ENCODE measurements around the gene ANKRD29. TPM values are rescaled to one million over a fixed set of nuclear protein-coding genes. Genes with fewer than 3 reads are reported as not detected.
"Not testable (repeated sequence)": the region's sequence is repeated elsewhere in the genome, so short reads cannot be mapped to it uniquely, and the experiment has no call there.

Gene ANKRD29
- total RNA-seq, 1 donor from 2014 or later: 0.07 TPM

GRCh38 chr18:23584019-23584983 lies 78.4 kb downstream of the ANKRD29 start:
- intact Hi-C loops (cut with micrococcal nuclease): loop anchor here (10.0 kb wide), 2 partner anchors 650 to 1840 kb away; partner anchors contain the start of genes MIB1 and RBBP8

DNA sequence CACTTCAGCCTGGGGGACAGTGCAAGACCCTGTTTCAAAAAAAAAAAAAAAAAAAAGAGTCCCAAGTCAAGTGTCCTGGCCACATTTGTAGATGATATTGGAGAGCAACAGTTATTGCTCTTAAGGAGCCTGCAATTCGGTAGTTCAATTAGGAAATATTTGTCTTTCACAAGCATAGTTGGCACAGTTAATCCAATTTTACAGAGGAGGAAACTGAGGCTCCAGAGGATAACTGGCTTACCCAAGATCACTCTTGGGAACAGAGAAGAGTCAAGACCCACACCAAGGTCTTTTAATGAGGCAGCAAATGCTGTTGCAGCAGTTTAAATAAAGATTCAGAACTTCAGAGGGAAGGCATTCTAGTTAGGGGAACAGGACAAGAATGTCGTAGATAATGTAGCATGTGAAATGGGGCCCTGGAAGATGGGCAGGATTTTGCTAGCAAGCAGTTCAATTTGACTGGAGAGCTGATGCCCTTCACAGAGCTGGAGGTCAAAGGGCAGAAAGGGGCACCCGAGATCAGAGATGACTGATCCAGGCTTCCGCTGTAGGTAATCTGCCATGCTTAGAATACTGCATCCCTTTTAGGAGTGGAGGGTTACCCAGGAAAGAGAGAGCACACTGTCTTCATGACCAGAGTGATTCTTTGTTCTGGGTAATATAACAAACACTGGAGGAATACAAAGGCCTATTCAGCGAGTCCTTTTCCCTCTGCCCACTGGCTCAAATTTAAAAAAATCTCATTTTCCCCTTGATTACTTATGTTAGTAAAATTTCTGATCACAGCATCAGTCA lies 79.4 kb downstream of the ANKRD29 start:
- intact Hi-C loops (cut with micrococcal nuclease): loop anchor here (10.0 kb wide), 2 partner anchors 648 to 1838 kb away; partner anchors contain the start of genes MIB1 and RBBP8

DNA sequence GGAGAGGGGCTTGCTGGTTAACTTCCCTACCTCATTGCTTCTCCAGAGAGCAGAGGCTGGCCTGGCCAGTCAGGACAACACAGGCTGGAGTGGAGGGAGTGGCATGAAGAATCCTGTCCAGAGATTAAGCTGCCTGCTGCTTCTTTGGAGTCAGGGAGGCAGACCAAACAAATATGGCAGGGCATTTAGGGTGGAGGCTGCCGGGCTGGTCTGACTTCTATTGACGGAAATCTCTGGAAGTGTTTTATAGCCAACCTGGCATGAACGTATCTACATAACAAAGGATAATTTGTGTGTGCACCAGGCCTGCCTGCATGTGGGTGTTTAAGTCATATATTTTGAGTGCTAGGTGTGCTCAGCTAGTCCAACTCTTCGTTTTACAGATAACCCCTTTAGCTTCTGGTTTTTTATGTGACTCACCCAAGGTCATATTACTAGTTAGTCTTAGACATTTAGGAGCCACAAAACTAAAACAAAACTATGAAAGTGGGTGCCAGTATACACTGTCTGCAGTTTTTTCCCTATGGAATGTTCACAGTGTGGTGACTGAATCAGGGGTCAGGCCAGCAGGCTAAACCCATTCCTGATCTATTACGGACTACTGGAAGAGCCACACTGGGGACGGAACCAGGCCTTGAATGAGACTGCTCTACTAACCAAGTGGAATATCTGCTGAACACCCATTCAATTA lies 81.9 kb downstream of the ANKRD29 start:
- intact Hi-C loops (cut with micrococcal nuclease): loop anchor here (10.0 kb wide), 2 partner anchors 646 to 1836 kb away; partner anchors contain the start of genes MIB1 and RBBP8

DNA sequence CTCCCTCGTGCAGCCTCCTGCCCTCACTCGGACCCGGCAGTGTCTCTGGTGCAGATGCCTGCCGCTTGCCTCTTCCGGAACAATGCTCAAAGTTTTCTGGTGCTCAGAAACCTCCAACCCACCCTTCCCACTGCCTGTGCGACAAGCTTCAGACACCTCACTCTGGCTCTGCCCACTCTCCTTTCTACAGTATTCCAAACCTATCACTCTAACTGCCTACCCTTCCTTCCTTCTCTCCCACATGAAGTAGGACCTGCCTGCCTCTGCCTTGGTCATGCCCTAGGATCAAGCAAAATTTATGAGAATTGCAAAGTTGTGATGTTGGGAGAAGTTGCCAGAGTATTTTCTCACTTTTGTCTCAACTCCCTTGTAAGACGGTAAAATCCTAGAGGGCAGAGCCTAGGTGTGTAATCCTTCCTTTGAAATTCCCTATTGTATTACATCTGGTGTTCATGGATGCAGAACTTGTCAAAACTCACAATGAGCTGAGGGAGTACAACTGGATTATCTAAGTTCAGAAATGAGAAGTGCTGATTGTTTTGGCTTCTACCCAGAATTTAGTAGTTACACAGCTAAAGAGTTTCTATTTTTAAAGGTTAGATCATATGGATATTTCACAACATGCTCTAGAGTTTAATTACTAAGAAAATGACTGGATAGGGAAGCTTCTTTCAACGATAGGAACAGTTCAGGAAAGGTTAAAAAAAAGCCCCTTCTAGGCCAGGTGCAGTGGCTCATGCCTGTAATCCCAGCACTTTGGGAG lies 83.6 kb downstream of the ANKRD29 start:
- intact Hi-C loops (cut with micrococcal nuclease): no loop called here

- intact Hi-C loops (cut with micrococcal nuclease): no loop called here
Observed at GRCh38 chr18:23578067-23578701, 84.5 kb downstream of the ANKRD29 start.

- intact Hi-C loops (cut with micrococcal nuclease): not testable (repeated sequence)
Observed at GRCh38 chr18:23577521-23577920, 85.2 kb downstream of the ANKRD29 start.

DNA sequence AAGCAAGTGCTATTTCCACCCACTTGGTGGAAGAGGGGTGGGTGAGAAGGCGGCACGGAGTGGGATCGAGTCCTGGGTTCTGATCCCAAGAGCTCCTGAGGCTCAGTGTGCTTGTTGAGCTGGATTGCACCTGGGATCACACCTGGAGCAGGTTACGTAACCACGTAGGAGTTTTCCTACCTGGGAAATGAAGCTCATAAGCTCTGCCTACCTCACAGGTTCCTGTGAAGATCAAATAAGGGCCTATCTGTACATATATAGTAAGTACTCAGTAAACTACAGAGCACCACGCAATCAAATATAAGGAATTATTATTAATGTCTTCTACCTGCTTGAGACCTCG lies 87.4 kb downstream of the ANKRD29 start:
- intact Hi-C loops (cut with micrococcal nuclease): no loop called here

DNA sequence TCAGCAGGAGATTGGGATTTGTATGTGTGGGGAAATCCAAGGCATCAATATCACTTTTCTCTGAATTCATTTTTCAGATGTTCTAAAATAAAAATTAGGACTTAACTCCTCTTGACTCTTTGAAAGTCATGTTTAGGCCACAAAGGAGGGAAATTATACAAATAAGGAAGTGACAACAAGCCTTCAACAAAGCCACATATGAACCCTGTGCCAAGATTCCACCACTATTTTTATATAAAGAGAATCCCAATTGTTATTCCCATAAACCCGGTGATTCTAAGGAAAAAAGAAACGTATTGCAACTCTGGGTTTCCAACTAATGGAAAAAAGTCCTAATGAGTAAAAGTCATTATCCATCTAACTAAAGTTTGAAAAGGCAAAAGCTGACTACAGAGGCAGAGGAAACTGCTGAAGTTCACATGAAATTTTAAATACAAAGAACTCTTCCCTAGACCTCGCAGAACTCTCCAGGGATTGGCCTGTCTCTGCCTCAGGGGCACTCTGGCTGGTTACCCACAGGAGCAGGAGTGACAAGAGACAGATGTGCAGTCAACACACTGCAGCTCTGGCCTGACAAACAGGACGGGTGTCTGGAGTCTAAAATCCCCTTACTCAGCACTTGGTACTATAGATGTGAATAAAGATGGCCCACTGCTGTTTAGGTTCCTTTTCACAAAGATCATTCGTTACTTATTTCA lies 88.0 kb downstream of the ANKRD29 start:
- intact Hi-C loops (cut with micrococcal nuclease): loop anchor here (1.0 to 5.0 kb wide), 2 partner anchors 12 to 42 kb away; partner anchors contain the start of gene NPC1

DNA sequence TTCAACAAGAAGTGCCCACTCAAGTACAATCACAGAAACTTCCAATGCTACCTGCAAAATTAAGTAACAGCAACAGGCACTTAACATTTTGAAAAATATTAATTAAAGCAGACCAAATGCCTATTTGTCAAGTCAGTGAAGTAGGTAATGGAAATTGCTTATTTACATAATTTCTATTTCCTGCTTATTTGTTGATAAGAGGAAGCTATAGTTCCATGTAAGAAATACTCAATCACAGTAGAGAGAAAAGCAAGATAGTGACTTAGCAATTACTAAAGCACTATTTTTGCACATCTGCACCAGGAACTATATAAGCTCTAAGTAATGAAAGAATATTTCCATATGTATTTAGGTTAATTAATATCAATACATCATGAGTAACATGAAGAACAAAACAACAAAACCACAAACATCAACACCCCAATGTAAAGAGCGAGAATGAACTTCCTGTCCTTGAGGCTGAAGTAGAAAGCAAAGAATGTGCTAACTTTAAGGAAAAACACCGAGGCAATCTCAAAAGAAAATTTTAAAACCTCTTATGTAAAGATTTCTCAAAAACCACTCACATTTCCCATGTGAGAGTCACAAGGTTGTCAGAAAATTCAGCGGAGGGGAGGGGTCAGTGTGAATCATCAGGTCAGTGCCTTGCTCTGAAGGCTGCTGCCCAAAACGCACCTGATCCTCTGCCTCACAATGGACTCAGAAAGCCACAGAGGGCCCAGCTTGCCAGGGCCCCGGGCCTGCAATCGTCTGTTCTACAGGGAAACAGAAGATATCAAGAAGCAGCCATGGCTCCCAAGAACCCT lies 88.9 kb downstream of the ANKRD29 start:
- intact Hi-C loops (cut with micrococcal nuclease): loop anchor here (1.0 to 5.0 kb wide), 2 partner anchors 12 to 42 kb away; partner anchors contain the start of gene NPC1

DNA sequence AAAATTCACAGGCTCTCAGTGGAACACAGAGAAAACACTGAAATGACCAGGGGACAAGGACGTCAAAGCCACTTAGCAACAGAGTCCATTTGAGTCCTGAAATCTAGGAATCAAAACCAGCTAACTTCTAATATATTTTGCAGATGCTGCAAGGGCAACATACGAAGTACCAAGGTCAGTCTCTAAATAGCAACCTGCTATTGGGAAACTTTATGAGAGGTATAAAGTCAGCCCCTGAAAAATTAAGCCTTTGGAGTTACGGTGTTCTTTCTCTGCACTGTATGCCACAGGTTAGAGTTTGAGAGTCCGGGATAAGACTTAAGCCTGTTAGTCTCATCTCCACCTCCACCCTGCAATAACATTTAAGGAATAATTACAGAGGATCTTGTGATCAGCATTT lies 89.7 kb downstream of the ANKRD29 start:
- intact Hi-C loops (cut with micrococcal nuclease): loop anchor here (5.0 kb wide), 1 partner anchor 41 kb away; no protein-coding TSS in a partner anchor

GRCh38 chr18:23572570-23572969 lies 90.1 kb downstream of the ANKRD29 start:
- intact Hi-C loops (cut with micrococcal nuclease): loop anchor here (5.0 kb wide), 1 partner anchor 40 kb away; no protein-coding TSS in a partner anchor

DNA sequence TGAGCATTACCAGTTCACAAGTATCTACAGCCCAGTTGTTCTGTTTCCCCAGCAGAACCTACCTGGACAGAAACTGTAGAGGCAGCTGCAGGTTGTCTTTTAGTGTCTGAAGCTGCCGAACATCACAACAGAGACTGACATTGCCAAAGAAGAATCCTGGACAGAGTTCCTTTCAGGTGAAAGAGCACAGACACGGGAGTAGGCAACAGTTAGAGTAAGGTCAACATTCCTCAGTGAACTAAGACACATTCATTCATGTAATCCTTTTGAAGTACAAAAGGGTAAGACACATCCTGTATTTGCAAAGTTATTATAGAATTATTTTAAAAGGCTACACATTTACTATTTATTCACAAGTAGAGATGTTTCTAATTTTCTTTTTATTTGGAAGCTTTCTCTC lies 90.7 kb downstream of the ANKRD29 start:
- intact Hi-C loops (cut with micrococcal nuclease): loop anchor here (5.0 kb wide), 1 partner anchor 40 kb away; no protein-coding TSS in a partner anchor

DNA sequence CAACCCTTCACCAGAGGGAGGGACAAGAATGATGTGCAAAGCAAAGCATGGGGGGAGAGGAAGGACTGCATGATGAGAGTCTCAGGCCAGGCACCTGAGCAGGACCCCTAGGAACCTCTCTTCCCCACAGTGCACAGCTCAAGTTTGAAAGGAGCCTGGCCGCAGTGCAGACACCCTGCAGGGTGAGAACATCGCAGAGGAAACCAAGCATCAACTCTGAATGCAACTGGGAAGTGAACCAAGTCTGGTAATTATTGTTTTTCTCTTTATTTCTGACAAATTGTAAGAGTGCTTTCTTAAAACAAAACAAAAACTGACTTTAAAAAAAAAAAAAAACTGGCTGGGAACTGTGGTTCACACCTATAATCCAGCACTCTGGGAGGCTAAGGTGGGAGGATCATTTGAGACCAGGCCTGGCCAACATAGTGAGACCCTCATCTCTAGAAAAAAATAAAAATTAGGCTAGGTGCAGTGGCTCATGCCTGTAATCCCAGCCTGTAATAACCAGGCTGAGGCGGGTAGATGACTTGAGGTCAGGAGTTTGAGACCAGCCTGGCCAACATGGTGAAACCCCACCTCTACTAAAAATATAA lies 91.7 kb downstream of the ANKRD29 start:
- intact Hi-C loops (cut with micrococcal nuclease): loop anchor here (5.0 kb wide), 1 partner anchor 39 kb away; no protein-coding TSS in a partner anchor

DNA sequence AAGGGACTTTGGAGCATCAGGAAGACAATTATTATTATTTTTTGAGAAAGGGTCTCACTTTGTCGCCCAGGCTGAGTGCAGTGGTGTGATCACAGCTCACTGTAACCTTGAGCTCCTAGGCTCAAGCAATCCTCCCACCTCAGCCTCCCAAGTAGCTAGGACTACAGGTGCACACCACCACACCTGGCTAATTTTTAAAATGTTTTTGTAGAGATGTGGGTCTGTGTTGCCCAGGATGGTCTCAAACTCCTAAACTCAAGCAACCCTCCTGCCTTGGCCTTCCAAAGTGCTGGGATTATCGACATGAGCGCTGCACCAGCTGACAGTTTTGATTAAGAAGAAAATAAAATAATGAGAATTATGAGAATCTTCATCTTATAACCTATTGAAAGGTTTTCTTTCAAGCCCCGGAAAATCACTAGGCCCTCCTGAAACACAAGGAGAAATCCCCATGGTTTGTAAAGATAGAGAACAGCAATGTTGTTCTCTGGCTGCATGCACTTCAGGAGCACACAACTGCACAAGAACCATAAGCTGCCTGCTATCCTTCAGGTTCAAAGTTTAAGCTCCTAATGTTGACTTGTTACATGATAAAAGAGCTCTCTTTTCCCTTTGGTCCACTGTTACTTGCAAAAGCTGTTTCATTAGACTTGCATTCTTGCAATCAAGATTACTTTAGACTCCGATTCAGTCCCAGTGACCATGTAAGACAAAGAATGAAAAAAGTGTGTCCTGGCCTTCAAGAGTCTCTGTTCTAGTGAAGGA lies 93.2 kb downstream of the ANKRD29 start:
- intact Hi-C loops (cut with micrococcal nuclease): loop anchor here (5.0 kb wide), 1 partner anchor 37 kb away; no protein-coding TSS in a partner anchor

DNA sequence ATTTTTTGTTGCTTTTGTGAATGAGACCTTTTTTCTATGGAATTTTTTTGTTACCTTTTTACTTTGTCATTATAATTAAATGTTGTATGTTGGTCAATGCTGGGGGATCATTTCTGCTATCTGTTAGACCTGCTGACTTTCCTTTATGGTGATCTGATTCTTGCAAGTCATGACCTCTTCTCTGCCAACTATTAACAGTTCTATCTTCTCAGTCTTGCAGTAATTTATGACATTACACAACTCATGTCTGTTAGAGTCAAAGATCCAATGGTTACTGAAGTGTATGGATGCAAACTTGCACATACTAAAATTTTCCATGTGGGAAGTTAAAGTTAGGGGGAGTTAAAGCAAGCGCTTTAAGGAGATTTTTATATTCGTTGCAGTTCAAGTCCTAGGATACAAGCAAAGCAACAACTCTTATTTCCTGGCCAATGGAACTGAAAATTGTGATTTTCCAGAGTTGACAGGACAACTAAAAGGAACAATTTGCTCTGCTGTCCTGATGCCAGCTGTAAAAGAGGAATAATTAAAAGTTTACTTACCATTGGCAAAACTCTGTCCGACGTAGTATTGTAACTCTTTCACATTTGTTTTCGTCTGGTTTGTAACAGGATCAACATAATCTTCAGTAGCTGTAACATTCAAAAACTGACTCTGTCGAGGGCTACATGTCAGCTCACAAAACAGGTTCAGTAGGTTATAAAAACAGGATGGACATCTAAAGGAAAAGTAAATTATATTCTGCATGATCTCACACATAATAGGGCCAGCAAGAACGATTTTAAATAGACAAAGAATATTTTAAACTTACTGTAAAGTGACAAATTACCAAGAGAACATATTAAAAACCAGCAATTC lies 94.2 kb downstream of the ANKRD29 start:
- intact Hi-C loops (cut with micrococcal nuclease): no loop called here

DNA sequence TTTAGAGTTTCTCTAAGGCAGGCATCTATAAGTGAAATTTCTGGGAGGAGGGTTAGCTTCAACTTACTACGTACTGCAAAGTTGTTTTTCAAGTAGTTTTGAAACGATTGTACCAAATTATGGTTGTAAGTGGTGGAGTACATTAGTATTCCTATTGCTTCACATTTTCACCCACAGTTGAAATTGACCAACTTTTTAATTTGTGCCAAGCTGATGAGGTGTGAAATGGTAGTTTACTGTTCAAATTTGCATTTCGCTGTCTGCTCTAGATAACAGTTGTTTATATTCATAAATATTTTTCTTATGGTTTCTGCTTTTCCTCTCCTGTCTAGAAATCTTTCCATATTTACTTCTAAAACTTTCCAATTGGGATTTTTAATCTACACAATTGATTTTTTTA lies 95.0 kb downstream of the ANKRD29 start:
- intact Hi-C loops (cut with micrococcal nuclease): no loop called here

Data from T-helper 2 cell treated with Interferon-gamma antibody and Interleukin-4, amounts not matched to agents 100 ng/mL and 5 ng/mL, for 36 hours (primary cell).